Mucosa of gallbladder (tissue), 1 donor: ENCODE measurements around the gene PLAAT4. TPM values are rescaled to one million over a fixed set of nuclear protein-coding genes. Genes with fewer than 3 reads are reported as not detected.
A peak's percentile ranks its signal among the peaks of the same experiment; 100 is the strongest.

ENCODE experiments used
- DNase-seq: peaks from one replicate; pipeline ENCODE4 v3.0.0-alpha.2; 2020; ENCODE audit warnings: low spot score
- total RNA-seq: library from RNA; stranded (reverse); gene quantifications from one replicate; pipeline ENCODE4 v1.2.1, GENCODE V29; 2021
- donor health status: DM: no; HTN: no; CAD: no.

The PLAAT4 gene, protein sequence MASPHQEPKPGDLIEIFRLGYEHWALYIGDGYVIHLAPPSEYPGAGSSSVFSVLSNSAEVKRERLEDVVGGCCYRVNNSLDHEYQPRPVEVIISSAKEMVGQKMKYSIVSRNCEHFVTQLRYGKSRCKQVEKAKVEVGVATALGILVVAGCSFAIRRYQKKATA
- 87.0 TPM for total RNA-seq

DNA sequence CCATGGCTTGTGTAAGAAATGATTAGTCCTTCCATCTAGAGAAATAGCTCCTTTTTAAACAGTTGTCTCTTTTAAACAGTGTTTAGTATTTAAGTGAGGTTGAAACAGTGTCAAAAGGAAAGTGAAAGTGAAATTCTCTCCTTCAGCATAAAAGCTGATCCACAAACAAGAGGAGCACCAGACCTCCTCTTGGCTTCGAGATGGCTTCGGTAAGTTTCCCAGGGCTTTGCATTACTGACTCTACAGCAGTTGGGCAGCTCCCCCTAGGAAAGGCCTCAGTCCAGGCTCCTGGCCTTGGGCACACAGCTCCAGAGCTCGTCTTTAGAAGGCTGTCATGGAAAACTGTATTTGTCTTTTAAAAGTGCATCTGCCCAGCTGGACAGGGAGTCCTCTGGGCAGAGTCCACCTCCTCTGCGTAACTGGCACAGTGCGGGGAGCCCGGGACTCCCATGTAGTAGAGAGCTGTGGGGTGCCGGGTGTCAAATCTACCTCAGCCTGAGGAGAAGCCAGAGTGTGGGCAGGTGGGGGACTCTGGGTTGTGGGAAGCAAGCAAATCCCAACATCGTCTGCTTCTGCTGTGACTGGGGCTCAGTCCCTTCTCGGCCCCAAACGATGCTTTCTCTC lies at the start of gene PLAAT4:
Gene PLAAT4, plus strand, starts transcription at position 140 of the 624 bp plus-strand sequence. Its CDS starts 61 bp downstream, at position 201.
- peak; percentile 39 for DNase-seq

DNA sequence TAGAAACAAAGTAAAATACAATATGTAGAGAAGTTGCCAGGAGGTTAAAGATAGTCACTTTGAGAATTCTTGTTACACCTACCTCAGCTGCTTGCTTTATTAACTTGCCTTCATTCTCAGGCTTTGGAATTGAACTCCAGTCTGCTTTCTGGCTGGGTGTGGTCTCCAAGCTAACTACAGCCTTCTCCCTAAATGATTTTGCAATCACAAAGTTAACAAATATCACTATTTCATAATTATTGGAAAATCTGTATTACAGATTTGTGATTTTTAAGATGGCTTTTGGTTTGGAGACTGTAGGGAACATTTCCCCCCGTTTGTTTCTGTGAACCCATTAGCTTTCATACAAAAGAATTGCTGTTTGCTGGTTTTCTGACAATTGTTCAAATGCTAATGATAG lies 47.8 kb upstream of the PLAAT4 start:
- DNase-seq = no peak

DNA sequence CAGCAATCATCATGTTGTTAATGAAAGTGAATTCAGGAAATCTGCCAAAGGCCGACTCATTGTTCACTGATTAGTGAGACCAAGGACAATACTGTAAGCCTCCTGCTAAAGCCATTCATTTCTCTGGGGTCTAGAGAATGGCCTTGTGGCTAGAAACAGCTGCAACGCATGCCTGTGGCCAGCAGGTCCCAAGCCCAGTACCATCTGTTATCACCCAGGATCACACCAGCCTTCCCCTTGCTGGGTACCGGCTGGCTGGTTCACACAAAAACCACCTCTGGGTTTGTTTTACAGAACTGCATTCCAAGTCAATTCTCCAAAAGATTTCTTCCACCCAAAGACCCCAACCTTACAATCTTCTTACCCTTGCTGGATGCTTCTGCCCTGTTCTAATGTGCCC lies 46.7 kb upstream of the PLAAT4 start:
- DNase-seq = no peak

- DNase-seq = no peak
Measured at GRCh38 chr11:63490551-63491239, 45.9 kb upstream of the PLAAT4 start, which contains the start of gene PLAAT5. PLAAT5 (minus strand) TSS chr11:63491167; CDS start chr11:63491034, 133 bp downstream.

- DNase-seq = no peak
Measured at GRCh38 chr11:63491240-63491587, 45.4 kb upstream of the PLAAT4 start.

DNA sequence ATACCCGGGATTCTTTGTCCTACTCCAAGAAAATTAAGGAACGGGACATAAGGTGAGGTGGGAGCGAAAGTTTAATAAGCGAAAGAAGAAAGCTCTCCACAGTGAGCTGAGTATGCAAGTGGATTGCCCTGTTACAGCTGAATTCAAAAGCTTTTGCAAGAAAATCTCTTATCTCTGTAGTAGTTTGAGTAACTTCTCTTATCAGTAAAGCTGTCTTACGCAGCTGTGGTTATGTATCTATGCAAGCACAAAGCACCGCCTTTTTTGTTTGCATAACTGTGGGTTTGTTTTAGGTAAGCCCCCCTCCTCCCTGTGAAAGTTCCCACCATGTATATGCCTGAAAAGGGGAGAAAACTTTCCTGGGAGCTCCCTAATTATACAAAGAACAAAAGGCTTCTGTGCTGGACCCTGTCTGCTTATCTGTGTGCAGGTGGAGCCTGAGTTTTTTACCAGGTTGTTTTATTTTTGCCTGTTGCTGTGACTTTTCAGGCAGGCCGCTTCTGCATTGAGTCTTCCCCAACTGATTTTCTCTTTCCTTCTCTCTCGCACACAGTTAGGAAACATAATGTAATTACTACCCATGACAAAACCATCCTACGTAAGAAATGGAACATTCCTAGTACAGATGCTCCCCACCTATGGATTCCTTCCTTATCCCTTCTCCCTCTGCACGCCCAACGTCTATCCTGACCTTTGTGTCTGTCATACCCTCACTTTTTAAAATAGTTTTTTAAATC lies 44.8 kb upstream of the PLAAT4 start:
- no peak for DNase-seq

GRCh38 chr11:63492441-63492840 lies 44.2 kb upstream of the PLAAT4 start:
- DNase-seq = no peak

GRCh38 chr11:63493127-63493526 lies 43.5 kb upstream of the PLAAT4 start:
- DNase-seq = no peak

DNA sequence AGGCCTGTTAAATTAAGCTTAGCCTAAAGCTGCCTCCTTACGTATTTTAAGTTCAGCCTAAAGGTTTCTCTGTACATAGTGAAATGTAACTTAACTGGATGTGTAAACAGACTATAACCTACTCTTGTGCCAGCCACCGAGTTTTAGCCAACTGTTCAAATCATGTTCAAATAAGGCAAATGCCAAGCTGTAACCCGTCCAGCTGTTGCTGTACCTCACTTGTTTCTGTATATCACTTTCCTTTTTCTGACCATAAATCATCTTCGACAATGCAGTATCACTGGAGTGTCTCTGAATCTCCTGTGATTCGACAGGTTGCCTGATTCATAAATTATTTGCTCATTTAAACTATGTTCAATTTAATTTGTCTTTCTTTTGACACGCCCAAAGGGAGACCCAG lies 41.6 kb upstream of the PLAAT4 start:
- no peak for DNase-seq

GRCh38 chr11:63499874-63500273 lies 36.7 kb upstream of the PLAAT4 start:
- no peak for DNase-seq

DNA sequence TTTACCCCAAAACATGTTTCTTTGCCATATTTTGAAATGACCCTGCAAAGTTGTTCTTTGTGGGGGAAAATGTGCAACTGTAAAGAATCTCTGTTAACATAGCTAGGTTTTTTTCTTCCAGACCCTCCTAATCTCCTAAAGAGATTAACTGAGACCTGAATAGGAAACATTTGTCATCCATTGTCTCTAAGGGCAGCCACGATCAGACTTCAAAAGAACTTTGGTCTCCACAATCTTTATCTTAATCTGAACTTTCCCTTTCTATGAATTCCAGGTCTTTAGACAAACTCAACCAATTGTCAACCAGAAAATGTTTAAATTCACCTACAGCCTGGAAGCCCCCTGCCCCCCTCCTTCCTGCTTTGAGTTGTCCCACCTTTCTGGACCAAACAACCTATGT lies 35.4 kb upstream of the PLAAT4 start:
- DNase-seq = no peak

DNA sequence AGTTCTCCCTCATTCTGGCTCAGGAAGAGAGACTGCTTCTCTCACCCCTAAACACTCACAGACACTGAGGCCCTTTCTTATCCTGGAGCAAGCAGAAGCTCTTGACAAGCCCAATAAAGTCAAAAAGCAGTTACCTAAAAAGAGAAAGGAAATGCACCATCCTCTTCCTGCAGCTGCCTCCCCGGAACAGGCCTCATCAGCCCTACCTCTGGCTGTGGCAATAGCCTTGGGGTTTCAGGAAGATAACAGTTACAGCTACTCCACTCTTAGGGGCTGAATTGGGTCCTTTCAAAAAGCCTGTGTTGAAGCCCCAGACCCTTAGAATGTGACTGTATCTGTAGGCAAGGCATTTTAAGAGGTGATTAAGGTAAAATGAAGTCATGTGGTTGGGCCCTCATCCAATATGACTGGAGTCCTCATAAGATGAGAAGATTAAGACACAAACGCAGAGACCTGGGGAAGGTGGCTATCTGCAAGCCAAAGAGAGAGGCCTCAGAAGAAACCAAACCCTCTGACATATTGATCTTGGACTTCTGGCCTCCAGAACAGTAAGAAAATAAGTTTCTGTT lies 34.3 kb upstream of the PLAAT4 start:
- DNase-seq = no peak

DNA sequence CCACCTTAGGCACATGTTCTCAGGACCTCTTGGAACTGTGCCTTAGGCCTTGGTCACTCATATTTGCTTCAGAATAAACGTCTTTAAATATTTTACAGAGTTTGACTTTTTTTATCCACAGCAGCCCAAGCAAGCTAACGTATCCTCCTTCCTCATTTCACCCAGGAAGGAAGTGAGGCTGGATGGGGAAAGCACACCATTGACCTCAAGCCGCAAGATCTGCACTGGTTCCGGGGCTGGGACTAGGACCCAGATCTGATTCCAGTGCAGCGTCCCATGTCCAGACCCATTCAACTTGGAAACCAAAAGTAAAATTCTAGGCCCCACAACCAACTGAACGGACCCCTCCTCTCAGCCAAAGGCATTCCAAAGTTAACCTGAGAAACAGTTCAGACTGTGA lies 33.1 kb upstream of the PLAAT4 start:
- DNase-seq = no peak

GRCh38 chr11:63504054-63504453 lies 32.6 kb upstream of the PLAAT4 start:
- DNase-seq = no peak

DNA sequence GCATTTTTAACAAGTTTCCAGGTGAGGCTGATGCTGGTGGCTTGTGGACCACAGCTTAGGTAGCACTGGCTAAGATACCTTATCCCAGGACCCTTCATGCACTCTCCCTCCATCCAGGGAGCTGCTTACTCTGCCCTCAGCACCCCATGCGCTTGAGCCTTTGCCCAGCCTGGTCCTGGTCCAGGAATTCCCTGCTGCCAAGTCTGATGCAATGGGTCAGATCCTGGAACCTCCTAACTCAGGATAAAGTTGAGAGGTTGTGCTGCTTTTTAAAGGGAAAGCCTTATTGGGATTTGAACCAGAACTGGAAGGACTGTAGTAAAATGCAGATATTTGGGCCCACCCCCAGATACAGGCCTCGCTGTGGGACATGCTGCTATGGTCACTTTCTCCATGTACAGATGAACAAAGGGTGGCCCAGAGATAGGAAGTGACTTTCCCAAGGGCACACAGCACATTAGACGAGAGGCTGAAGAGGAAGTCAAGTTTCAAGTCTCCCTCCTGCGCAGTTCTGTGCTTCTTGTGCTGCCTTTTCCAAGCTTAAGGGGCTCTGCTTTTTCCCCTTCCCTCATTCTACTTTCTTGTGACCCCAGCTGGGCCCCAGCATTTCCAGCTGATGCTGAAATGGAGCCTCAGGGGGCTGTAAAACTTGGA lies 31.5 kb upstream of the PLAAT4 start:
- DNase-seq = peak; percentile 72

DNA sequence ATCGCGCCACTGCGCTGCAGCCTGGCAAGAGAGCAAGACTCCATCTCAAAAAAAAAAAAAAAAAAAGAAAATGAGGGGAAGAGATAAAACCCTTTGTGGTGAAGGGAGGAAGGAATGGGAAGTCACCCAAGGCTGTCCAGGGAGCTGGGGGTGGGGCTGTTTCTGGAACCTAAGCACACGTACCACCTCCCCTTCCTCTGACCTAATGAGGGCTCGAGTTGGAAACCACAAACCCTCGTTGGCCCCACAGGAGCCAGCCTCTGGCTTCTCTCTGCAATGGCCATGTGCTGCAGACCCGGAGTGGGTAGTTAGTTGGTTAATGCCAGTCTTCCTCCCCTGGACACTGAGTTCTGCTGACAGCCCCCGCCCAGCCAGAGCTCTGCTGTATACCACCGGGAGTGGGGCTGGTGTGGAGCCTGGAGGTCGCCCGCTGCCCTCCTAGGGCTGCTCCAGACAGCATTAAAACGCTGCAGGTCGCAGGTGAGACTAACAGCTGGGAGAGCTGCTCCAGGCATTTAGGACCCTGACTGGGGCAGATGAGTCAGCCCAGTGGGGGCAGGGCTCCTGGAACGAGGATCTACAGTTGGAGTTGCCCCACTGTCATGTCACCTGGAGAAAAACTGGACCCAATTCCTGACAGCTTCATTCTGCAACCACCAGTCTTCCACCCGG lies 30.6 kb upstream of the PLAAT4 start, which contains the start of gene LGALS12:
Gene LGALS12, plus strand, starts transcription at position 228 of the 672 bp plus-strand sequence. Its CDS starts 375 bp downstream, at position 603.
- no peak for DNase-seq

DNA sequence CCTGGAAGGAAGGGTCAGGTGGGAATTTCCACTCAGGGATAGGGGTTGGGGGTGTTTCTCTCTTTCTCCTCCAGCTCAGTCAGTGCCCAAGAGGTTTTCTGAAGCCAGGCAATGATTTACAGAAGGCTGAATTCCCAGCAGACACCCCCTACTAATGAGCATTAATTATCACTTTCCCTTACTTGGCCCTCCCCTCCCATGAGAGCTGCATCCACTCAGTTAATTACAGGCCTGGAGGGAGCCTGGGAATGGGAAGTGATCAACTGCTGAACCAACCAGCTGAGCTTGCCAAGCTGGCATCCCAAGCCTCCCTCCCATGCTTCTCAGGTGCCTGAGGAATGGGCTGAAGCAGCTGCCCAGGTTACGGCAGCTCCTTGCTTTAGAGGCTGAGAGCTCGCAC lies 29.7 kb upstream of the PLAAT4 start:
- no peak for DNase-seq

DNA sequence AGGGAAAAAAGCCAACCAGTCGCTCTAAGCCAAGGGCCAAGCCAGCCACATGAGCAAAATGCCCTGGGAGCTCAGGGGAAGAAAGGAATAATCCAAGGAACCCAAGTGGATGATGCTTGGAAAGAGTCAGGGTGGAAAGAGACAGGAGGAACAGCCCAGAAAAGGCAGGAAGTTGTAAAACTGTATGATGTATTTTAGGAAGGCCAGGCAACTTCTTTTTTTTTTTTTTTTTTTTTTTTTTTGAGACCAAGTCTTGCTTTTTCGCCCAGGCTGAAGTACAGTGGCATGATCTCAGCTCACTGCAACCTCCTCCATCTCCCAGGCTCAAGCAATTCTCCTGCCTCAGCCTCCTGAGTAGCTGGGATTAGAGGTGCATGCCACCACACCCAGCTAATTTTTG lies 29.1 kb upstream of the PLAAT4 start:
- no peak for DNase-seq

DNA sequence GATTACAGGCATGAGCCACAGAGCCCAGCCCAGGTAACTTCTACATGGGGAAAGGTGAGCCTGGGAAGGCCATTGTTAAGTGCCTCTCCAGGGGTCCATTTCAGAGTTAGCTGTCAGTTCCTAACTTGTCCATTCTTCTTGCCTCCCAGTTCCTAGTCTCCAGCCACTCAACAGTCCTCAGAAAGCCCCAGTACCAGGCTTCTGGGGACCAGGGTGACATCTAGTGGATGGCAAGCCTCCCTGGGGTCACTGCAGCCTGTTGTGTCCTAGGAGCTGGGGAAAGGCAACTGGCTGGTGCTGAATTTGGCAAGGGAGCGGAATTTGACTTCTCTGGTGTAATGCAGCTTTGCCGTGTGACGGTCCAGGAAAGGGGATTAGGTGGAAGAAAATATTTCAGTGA lies 28.6 kb upstream of the PLAAT4 start:
- peak; percentile 57 for DNase-seq

GRCh38 chr11:63508745-63509144 lies 27.9 kb upstream of the PLAAT4 start:
- no peak for DNase-seq
